CD8-positive, alpha-beta memory T cell (primary cell): Measurements from ENCODE around the gene B2M. TPM values are rescaled to one million over a fixed set of nuclear protein-coding genes. Genes with fewer than 3 reads are reported as not detected.
A peak's percentile ranks its signal among the peaks of the same experiment; 100 is the strongest.
"Not testable (repeated sequence)": the region's sequence is repeated elsewhere in the genome, so short reads cannot be mapped to it uniquely, and the experiment has no call there.

Source experiments
- CTCF ChIA-PET: fragments of 350-600 bp; sonication (Branson Sonifier 250); formaldehyde crosslinking; loops from one replicate; lab custom pipeline; 2021; ENCODE audit warnings: antibody characterized with exemption; lab: Charles Lee
- POLR2A ChIA-PET: fragments of 350-600 bp; sonication (Branson Sonifier 250); formaldehyde crosslinking; loops from one replicate; lab custom pipeline; 2021; ENCODE audit warnings: antibody characterized with exemption; lab: Charles Lee
- DNase-seq, 5 donors: peaks; one replicate each; pipeline versions ENCODE4 v3.0.0 to v3.0.0-alpha.2; 2020 to 2022; ENCODE audit warnings: mixed read lengths in 1 of 5
- H3K27ac ChIP-seq: one replicate; pipeline ENCODE4 v1.7.0; 2013; ENCODE audit warnings: low read depth, mild to moderate bottlenecking, low read length, moderate library complexity
- H3K27me3 ChIP-seq: 2 replicates; pipeline ENCODE4 v1.7.0; 2013; ENCODE audit warnings: low read length, mild to moderate bottlenecking; ENCODE audit not compliant: insufficient read depth, poor library complexity, severe bottlenecking
- H3K36me3 ChIP-seq: 2 replicates; pipeline ENCODE4 v1.7.0; 2013; ENCODE audit warnings: mild to moderate bottlenecking, low read length, moderate library complexity; ENCODE audit not compliant: insufficient read depth
- H3K4me1 ChIP-seq: 2 replicates; pipeline ENCODE4 v1.7.0; 2013; ENCODE audit warnings: mild to moderate bottlenecking, low read length, moderate library complexity; ENCODE audit not compliant: insufficient read depth
- H3K4me3 ChIP-seq: 2 replicates; pipeline ENCODE4 v1.7.0; 2013; ENCODE audit warnings: mild to moderate bottlenecking, low read length
- H3K9me3 ChIP-seq: 2 replicates; pipeline ENCODE4 v1.7.0; 2013; ENCODE audit warnings: mild to moderate bottlenecking, low read length
- H3K27ac Mint-ChIP-seq, 8 donors: one replicate each; pipeline ENCODE4 v1.8.0; 2020 to 2021; ENCODE audit warnings: mixed read lengths in 8 of 8, mild to moderate bottlenecking in 6 of 8, inconsistent platforms in 3 of 8, moderate library complexity in 3 of 8
- H3K27me3 Mint-ChIP-seq, 2 donors: one replicate each; pipeline ENCODE4 v1.8.0; 2020 to 2021; ENCODE audit warnings: mixed read lengths in 2 of 2, mild to moderate bottlenecking in 1 of 2, moderate library complexity in 1 of 2
- H3K36me3 Mint-ChIP-seq, 3 donors: one replicate each; pipeline ENCODE4 v1.8.0; 2020 to 2021; ENCODE audit warnings: mixed read lengths in 3 of 3, inconsistent platforms in 1 of 3, mild to moderate bottlenecking in 1 of 3
- H3K4me1 Mint-ChIP-seq, 3 donors: one replicate each; pipeline ENCODE4 v1.8.0; 2020 to 2021; ENCODE audit warnings: mixed read lengths in 3 of 3, inconsistent platforms in 1 of 3, mild to moderate bottlenecking in 1 of 3
- H3K4me3 Mint-ChIP-seq, 7 donors: one replicate each; pipeline ENCODE4 v1.8.0; 2020 to 2021; ENCODE audit warnings: mixed read lengths in 7 of 7, mild to moderate bottlenecking in 6 of 7, moderate library complexity in 4 of 7, inconsistent platforms in 2 of 7
- H3K9me3 Mint-ChIP-seq, 5 donors: one replicate each; pipeline ENCODE4 v1.8.0; 2020 to 2022; ENCODE audit warnings: mixed read lengths in 5 of 5, mild to moderate bottlenecking in 3 of 5, moderate library complexity in 2 of 5, inconsistent platforms in 1 of 5
- polyA plus RNA-seq: library from polyadenylated mRNA; unstranded; fragments of 300-500 nt; fragmentation: Illumina TruSeq; gene quantifications from one replicate; pipeline ENCODE4 v1.2.3, GENCODE V29; 2021
- total RNA-seq, 2 experiments: library from RNA; stranded (reverse); gene quantifications; one replicate each; pipeline ENCODE4 v1.2.3, GENCODE V29; 2021

B2M gene
- total and polyA plus RNA-seq, 3 experiments from 2014 or later = 4,597 to 38,920 (median 4,837) TPM

- ChIA-PET POLR2A (interaction anchor here (2.4 to 15.9 kb wide), 3 partner anchors 14 to 50 kb away, joined by 12 to 728 read pairs (median 604); partner anchors contain the start of genes SPG11 and TRIM69), CTCF (interaction anchor here (1.1 to 19.5 kb wide), 4 partner anchors 8 to 53 kb away, joined by 3 to 478 read pairs (median 199); partner anchors contain the start of genes PATL2, SPG11 and TRIM69)
- Mint-ChIP-seq H3K9me3 (no peaks in the 10 kb centered on the region), H3K4me3 (peak overlapping the region; percentile 18 to 100 (median 59)), H3K4me1 (peaks cover 74 to 84% (median 80%) of the 10 kb centered on the region in 3 donors), H3K27ac (peak overlapping the region; percentile 52 to 100 (median 92)), H3K36me3 (peaks cover 34 to 63% (median 34%) of the 10 kb centered on the region in 3 donors), H3K27me3 (peaks cover 0 to 2% of the 10 kb centered on the region in 2 donors)
- Histone ChIP-seq H3K36me3 (peaks cover 51% of the 10 kb centered on the region), H3K27ac (peak overlapping the region; percentile 19), H3K9me3 (no peaks in the 10 kb centered on the region), H3K4me3 (no peak overlapping the region), H3K27me3 (no peaks in the 10 kb centered on the region), H3K4me1 (peaks cover 82% of the 10 kb centered on the region)
- DNase-seq = no peak
These were observed 7.0 kb downstream of the B2M start for GRCh38 chr15:44718180-44718926.

- Histone ChIP-seq H3K4me1 (peaks cover 87% of the 10 kb centered on the region), H3K27ac (peak overlapping the region; percentile 19), H3K9me3 (no peaks in the 10 kb centered on the region), H3K27me3 (no peaks in the 10 kb centered on the region), H3K36me3 (peaks cover 46% of the 10 kb centered on the region), H3K4me3 (no peak overlapping the region)
- H3K27me3 Mint-ChIP-seq = no peaks in the 10 kb centered on the region
- H3K9me3 Mint-ChIP-seq = no peaks in the 10 kb centered on the region
- ChIA-PET POLR2A (interaction anchor here (2.4 to 15.9 kb wide), 3 partner anchors 14 to 50 kb away, joined by 12 to 728 read pairs (median 604); partner anchors contain the start of genes SPG11 and TRIM69), CTCF (interaction anchor here (1.1 to 19.5 kb wide), 5 partner anchors 8 to 54 kb away, joined by 3 to 478 read pairs (median 156); partner anchors contain the start of genes PATL2, SPG11 and TRIM69)
- H3K4me1 Mint-ChIP-seq = peaks cover 79 to 90% (median 84%) of the 10 kb centered on the region in 3 donors
- peak overlapping the region; percentile 79 to 100 (median 94) for H3K27ac Mint-ChIP-seq
- H3K36me3 Mint-ChIP-seq = peaks cover 30 to 58% (median 31%) of the 10 kb centered on the region in 3 donors
- no peak for DNase-seq
- H3K4me3 Mint-ChIP-seq = peak overlapping the region; percentile 51 to 100 (median 73)
These were observed 7.6 kb downstream of the B2M start for GRCh38 chr15:44718927-44719292.

GRCh38 chr15:44719293-44719999, 8.1 kb downstream of the B2M start:
- Histone ChIP-seq H3K4me3 (no peak overlapping the region), H3K36me3 (peaks cover 41% of the 10 kb centered on the region), H3K4me1 (peaks cover 93% of the 10 kb centered on the region), H3K9me3 (no peaks in the 10 kb centered on the region), H3K27me3 (no peaks in the 10 kb centered on the region), H3K27ac (peak overlapping the region; percentile 19)
- DNase-seq = peak; percentile 34 to 75 (median 72)
- ChIA-PET CTCF (interaction anchor here (1.0 to 19.5 kb wide), 6 partner anchors 8 to 55 kb away, joined by 3 to 478 read pairs (median 80); partner anchors contain the start of genes B2M, PATL2, SPG11 and TRIM69), POLR2A (interaction anchor here (1.1 to 15.9 kb wide), 5 partner anchors 6 to 77 kb away, joined by 3 to 728 read pairs (median 83); partner anchors contain the start of genes B2M, PATL2, SPG11 and TRIM69)
- peaks cover 27 to 53% (median 28%) of the 10 kb centered on the region in 3 donors for H3K36me3 Mint-ChIP-seq
- peaks cover 84 to 95% (median 90%) of the 10 kb centered on the region in 3 donors for H3K4me1 Mint-ChIP-seq
- peak overlapping the region; percentile 51 to 85 (median 73) for H3K4me3 Mint-ChIP-seq
- H3K27me3 Mint-ChIP-seq = no peaks in the 10 kb centered on the region
- peak overlapping the region; percentile 79 to 100 (median 94) for H3K27ac Mint-ChIP-seq
- no peaks in the 10 kb centered on the region for H3K9me3 Mint-ChIP-seq

GRCh38 chr15:44720000-44720435, 8.7 kb downstream of the B2M start:
- H3K4me3 ChIP-seq, H3K27me3 Mint-ChIP-seq, H3K9me3 ChIP-seq, H3K27ac ChIP-seq, H3K27me3 ChIP-seq, H3K9me3 Mint-ChIP-seq: not testable (repeated sequence)
- H3K4me1 Mint-ChIP-seq = peaks cover 85 to 96% (median 90%) of the 10 kb centered on the region in 3 donors
- POLR2A ChIA-PET = interaction anchor here (1.1 to 15.9 kb wide), 5 partner anchors 7 to 78 kb away, joined by 3 to 728 read pairs (median 83); partner anchors contain the start of genes B2M, PATL2, SPG11 and TRIM69
- peaks cover 97% of the 10 kb centered on the region for H3K4me1 ChIP-seq
- peaks cover 36% of the 10 kb centered on the region for H3K36me3 ChIP-seq
- DNase-seq = peak in 1 of 5 donors; percentile 65
- H3K4me3 Mint-ChIP-seq = peak overlapping the region; percentile 33 to 85 (median 60)
- CTCF ChIA-PET = interaction anchor here (1.0 to 19.5 kb wide), 5 partner anchors 9 to 55 kb away, joined by 3 to 478 read pairs (median 156); partner anchors contain the start of genes B2M, PATL2, SPG11 and TRIM69
- peak overlapping the region; percentile 88 to 100 (median 94) for H3K27ac Mint-ChIP-seq
- peaks cover 22 to 48% (median 24%) of the 10 kb centered on the region in 3 donors for H3K36me3 Mint-ChIP-seq

GRCh38 chr15:44720460-44721176, 9.3 kb downstream of the B2M start:
- peaks cover 97% of the 10 kb centered on the region for H3K4me1 ChIP-seq
- H3K36me3 Mint-ChIP-seq = peaks cover 16 to 42% (median 19%) of the 10 kb centered on the region in 3 donors
- H3K27me3 Mint-ChIP-seq = no peaks in the 10 kb centered on the region
- H3K27ac Mint-ChIP-seq = peak overlapping the region; percentile 88 to 100 (median 94)
- H3K27ac ChIP-seq = no peak overlapping the region
- CTCF ChIA-PET = interaction anchor here (1.0 to 19.5 kb wide), 6 partner anchors 7 to 56 kb away, joined by 3 to 478 read pairs (median 84); partner anchors contain the start of genes B2M, PATL2, SPG11 and TRIM69
- H3K4me3 Mint-ChIP-seq = peak overlapping the region in 6 of 7 donors; percentile 40 to 85 (median 62)
- no peak for DNase-seq
- H3K9me3 ChIP-seq = no peaks in the 10 kb centered on the region
- H3K4me1 Mint-ChIP-seq = peaks cover 84 to 96% (median 90%) of the 10 kb centered on the region in 3 donors
- H3K36me3 ChIP-seq = peaks cover 30% of the 10 kb centered on the region
- no peaks in the 10 kb centered on the region for H3K27me3 ChIP-seq
- no peaks in the 10 kb centered on the region for H3K9me3 Mint-ChIP-seq
- H3K4me3 ChIP-seq = no peak overlapping the region
- POLR2A ChIA-PET = interaction anchor here (1.0 to 15.9 kb wide), 6 partner anchors 7 to 78 kb away, joined by 3 to 728 read pairs (median 48); partner anchors contain the start of genes B2M, PATL2, SPG11 and TRIM69

- no peak overlapping the region for H3K27ac ChIP-seq
- peaks cover 94% of the 10 kb centered on the region for H3K4me1 ChIP-seq
- Mint-ChIP-seq H3K4me3 (peak overlapping the region in 3 of 7 donors; percentile 5 to 69 (median 53)), H3K27ac (peak overlapping the region; percentile 24 to 100 (median 94)), H3K9me3 (no peaks in the 10 kb centered on the region), H3K4me1 (peaks cover 82 to 96% (median 90%) of the 10 kb centered on the region in 3 donors), H3K36me3 (peaks cover 6 to 31% (median 12%) of the 10 kb centered on the region in 3 donors), H3K27me3 (no peaks in the 10 kb centered on the region)
- H3K27me3 ChIP-seq = no peaks in the 10 kb centered on the region
- H3K4me3 ChIP-seq = no peak overlapping the region
- no peaks in the 10 kb centered on the region for H3K9me3 ChIP-seq
- ChIA-PET POLR2A (interaction anchor here (0.9 to 15.9 kb wide), 4 partner anchors 9 to 53 kb away, joined by 3 to 728 read pairs (median 344); partner anchors contain the start of genes B2M, PATL2, SPG11 and TRIM69), CTCF (interaction anchor here (0.8 to 19.5 kb wide), 6 partner anchors 9 to 129 kb away, joined by 3 to 478 read pairs (median 9); partner anchors contain the start of genes B2M, PATL2, SPG11 and TRIM69)
- peaks cover 16% of the 10 kb centered on the region for H3K36me3 ChIP-seq
- DNase-seq = no peak
These were observed 10.7 kb downstream of the B2M start for GRCh38 chr15:44722011-44722410.
